ENCODE data around the gene PRODH.
"Not testable (repeated sequence)": the region's sequence is repeated elsewhere in the genome, so short reads cannot be mapped to it uniquely, and the experiment has no call there.

The PRODH gene

DNA sequence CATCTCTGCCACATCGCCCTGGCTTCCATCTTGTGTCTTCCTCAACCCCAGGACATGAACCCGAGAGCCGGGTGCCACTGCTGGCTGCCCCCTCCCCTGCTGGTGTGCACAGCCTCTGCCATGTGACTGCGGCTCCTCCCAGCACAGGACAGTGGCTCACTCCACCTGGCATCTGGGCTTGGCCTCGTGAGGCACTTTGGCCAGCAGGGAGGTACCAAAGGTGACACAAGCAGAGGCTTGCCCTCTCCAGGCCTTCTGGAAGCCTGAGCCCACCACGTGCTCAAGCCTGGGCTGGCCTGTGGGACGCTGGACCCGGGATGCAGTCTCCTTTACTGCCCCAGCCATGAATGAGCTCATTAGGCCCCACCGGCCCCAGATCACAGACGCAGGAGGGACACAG is 21.5 kb downstream of the PRODH start:
- in situ Hi-C loops (cut with MboI; ENCODE audit: low sequenced_read_pairs), result not testable (repeated sequence)

GRCh38 chr22:18912264-18912946 is 23.7 kb downstream of the PRODH start:
- in situ Hi-C loops (cut with MboI; ENCODE audit: low sequenced_read_pairs), result not testable (repeated sequence)

GRCh38 chr22:18911535-18911934 is 24.6 kb downstream of the PRODH start:
- in situ Hi-C loops (cut with MboI; ENCODE audit: low sequenced_read_pairs), result not testable (repeated sequence)

DNA sequence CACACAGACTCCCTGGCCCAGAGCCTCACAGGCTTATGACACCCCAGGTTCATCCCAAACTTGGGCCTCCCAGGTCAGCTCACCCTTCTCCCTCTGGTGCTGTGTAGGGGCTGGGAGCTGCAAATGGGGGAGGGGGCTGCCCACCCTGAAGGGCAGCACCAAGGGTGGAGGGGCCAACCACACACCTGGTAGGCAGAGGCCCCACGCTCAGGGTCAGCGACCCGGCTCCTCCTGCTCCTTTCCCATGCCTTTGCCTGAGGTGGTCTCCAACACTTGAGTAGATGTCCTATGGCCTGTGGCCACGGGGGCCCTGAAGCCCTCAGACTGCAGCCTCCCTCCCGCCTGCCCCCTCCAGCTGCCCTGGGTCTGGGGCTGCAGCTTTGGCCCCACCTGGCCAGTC is 26.5 kb downstream of the PRODH start:
- in situ Hi-C loops (cut with MboI; ENCODE audit: low sequenced_read_pairs), result no loop called here

DNA sequence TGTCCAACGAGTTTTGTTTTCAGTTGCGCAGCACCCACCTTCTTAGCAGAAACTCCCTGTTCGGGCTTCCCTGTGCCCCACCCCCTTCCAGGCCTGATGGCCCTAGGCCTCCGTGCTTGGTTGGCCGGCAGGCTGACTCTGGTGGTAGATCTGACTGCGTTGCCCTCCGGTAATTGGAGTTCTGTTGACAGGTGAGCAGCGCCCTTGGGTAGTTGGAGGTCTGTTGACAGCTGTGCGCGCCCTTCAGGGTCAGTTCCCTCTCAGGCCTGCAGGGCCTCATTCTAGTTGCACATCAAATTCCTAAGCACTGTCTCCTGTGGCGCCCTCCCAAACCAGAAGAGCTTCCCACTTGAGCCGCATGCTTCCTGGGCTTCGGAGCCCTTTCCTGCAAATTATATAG is 29.2 kb downstream of the PRODH start:
- in situ Hi-C loops (cut with MboI; ENCODE audit: low sequenced_read_pairs), result no loop called here

DNA sequence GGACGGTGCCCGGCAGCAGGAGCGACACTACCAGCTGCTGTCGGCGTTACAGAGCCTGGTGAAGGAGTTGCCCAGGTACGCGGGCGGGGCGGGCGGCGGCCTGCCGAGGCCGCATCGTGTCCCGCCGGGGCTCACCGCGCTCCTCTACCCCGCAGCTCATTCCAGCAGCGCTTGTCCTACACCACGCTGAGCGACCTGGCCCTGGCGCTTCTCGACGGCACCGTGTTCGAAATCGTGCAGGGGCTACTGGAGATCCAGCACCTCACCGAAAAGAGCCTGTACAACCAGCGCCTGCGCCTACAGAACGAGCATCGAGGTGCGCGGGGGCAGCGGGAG is 29.7 kb downstream of the PRODH start:
- in situ Hi-C loops (cut with MboI; ENCODE audit: low sequenced_read_pairs), result not testable (repeated sequence)

GRCh38 chr22:18905540-18906409 is 30.3 kb downstream of the PRODH start, which contains the start of gene DGCR6:
Gene DGCR6 (plus strand): TSS chr22:18906320. CDS start chr22:18906375, 55 bp downstream.
- in situ Hi-C loops (cut with MboI; ENCODE audit: low sequenced_read_pairs), result no loop called here

- in situ Hi-C loops (cut with MboI; ENCODE audit: low sequenced_read_pairs), result not testable (repeated sequence)
Measured at GRCh38 chr22:18896037-18896657, 39.9 kb downstream of the PRODH start.

GRCh38 chr22:18893775-18894174 is 42.3 kb downstream of the PRODH start:
- in situ Hi-C loops (cut with MboI; ENCODE audit: low sequenced_read_pairs), result not testable (repeated sequence)

DNA sequence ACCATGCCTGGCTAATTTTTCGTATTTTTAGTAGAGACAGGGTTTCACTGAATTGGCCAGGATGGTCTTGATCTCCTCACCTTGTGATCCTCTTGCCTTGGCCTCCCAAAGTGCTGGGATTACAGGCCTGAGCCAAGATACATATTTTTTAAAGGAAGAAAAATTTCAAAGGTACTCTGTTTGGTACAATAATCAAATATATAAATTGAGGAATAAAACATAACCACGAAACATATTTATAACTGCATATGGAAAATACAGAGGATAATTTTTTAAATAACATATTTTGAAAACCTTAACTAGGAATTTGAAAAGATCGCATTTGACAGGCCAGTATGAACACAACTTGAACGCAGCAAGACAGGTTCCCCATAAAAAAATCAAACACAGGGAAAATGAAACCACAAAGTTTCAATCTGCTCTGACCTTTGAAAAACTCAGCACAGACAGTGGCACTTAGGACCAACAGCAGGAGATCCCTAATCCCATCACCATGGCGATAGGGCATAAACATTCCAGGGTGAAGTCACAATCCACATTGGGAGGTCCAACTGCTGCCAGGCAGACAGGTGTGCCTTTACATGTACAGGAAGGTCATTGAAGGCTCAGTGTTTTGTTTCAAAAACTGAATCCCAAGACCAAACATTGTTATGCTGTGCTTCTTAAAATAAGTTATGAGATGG is 45.4 kb downstream of the PRODH start:
- in situ Hi-C loops (cut with MboI; ENCODE audit: low sequenced_read_pairs), result not testable (repeated sequence)

- in situ Hi-C loops (cut with MboI; ENCODE audit: low sequenced_read_pairs), result no loop called here
Measured at GRCh38 chr22:18888115-18888514, 48.0 kb downstream of the PRODH start.

DNA sequence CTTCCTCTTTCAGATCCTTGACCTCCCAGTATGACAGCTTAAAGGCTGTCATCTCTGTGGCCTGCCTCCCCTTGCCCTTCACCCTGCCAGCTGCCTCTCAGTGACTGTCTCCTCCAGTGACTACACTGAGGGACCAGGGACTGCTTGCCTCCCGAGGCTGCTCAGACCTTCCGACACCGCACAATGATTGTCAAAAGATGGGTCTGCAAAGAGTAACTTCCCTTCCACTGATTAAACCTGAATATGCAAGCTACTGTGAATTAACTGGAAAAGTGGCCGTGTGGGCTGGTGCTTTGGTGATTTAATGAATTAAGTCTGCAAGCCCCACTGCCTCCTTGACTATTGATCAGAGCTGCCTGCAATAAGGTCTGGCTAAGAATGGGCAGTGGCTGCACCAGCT is 51.6 kb downstream of the PRODH start:
- in situ Hi-C loops (cut with MboI; ENCODE audit: low sequenced_read_pairs), result not testable (repeated sequence)

DNA sequence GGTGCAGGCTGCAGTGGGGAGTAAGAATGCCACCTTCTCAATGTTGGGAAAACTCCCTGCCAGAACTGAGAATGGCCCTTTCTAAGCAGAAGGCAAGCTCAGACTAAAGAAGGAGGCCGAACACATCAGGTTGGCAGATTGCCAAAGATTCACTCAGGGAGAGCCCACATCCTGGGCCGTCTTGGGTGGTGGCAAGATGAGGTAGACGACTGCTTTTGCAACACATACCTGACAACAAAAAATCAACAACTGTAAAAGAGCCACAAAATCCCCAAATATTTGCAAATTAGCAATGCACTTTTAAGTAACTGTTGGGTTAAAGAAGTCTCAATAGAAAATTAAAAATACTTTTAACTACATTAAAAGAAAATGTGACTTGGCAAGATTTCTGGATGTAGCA is 54.8 kb downstream of the PRODH start:
- in situ Hi-C loops (cut with MboI; ENCODE audit: low sequenced_read_pairs), result not testable (repeated sequence)

All from HL-60/S4 (cell line).